HG03460 (cell line): ENCODE measurements around the gene SH3BP4.

Experiments used
- ATAC-seq: cut with Tn5 transposase; IDR thresholded peaks from one replicate; pipeline ENCODE4 v1.9.1; 2021; ENCODE audit not compliant: unreplicated experiment

Gene SH3BP4

DNA sequence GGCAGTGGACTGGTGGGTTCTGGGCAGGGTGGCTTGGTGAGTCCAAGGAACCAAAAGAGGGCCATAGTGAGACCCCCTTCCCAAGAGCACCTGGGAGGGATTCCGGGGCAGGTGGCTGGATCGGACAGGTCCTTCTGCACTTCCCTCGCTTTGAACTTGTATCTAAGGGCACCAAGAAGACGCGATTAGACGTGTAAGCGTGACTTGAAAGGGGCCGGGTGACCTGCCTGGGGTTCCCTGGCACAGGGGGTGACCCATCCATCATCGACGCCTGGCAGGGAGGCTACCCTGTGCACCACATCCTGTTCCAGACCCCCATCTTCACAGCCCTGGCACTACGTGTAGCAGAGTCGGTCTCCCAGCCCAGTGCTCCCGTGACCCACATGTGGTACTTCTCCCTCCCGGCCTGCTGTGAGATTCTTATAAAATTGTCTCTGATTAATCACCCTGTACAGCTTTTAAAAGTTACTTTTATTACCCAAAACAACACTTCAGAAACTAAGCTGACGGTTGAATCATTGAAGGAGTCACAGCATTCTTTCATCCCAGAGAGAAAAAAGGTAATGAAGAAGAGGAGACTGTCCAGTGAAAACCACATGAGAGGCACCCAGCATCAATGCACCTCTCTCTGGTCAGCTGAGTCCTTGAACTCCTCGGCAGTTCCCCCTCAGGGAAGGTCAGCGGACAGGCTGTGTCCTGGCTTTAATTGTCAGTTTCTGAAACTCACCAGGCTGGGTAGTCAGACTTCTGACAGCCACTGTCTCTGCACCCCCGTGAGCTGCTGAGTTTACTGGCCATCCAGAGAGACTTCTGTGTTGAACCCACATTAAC lies 13.0 kb downstream of the SH3BP4 start:
- no peak for ATAC-seq

DNA sequence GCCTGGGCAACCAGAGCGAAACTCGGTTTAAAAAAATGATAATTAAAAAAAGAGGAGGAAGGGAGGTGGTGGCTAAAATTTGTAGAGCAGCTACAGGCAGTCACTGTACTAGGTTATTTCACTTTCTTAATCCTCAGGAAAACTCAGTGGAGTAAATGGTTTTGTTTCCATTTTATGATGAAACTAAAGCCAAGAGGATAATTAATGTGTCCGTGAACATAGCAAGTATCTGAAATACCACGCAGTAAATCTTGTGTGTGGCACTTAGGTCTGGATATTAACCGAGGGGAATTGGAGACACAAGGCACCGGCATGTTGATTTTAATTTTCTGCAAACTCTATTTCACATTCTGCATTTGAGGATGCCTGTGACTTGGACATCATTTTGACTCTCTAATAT lies 14.5 kb downstream of the SH3BP4 start:
- ATAC-seq, result no peak

DNA sequence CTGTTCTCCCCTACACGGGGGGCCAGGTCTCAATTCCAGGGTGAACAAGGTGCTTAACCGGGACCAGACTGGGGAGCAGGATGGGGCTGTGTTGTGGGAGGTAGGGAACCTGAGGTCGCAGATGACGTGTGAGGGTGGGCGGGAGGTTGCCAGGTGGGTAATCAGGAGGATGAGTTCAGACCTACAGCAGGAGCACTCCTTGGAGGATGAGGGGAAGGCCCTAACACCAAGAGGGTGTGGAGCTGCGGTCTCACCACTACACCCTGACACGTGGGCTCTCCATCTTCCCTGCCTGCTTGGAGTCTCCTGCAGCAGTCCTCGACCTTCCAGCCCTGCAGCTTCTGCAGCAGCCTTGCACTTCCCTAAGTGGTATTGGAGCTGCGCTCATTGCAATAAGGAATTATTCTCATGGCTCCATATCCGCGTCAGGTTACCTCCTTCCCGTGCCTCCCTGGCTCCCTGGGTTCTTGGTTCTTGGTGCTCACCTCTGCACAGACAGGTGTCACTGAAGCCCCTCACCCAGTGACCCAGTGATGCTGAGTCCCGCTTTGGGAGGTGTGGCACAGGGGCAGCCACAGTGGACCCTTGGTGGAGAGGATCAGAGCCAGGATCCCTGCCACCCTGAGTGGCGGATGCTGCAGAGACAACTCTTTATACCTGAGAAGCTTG lies 15.5 kb downstream of the SH3BP4 start:
- ATAC-seq, result no peak

DNA sequence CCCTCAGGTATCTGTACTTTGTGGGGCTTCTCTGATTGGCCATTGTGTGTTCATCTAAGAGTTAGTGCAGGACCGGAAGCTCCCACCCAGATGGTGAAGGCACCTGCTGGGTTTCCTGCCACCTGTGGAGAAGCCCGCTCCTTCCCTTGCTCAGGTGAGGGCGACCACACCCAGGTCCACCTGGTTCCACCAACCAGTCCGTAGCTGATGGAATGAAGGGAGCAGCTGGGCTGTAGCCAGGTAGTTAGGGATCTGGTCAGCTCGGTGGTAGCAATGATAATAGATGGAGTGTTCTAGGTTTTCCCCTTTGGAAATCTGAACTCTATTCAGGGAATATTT lies 16.0 kb downstream of the SH3BP4 start:
- ATAC-seq, result no peak

DNA sequence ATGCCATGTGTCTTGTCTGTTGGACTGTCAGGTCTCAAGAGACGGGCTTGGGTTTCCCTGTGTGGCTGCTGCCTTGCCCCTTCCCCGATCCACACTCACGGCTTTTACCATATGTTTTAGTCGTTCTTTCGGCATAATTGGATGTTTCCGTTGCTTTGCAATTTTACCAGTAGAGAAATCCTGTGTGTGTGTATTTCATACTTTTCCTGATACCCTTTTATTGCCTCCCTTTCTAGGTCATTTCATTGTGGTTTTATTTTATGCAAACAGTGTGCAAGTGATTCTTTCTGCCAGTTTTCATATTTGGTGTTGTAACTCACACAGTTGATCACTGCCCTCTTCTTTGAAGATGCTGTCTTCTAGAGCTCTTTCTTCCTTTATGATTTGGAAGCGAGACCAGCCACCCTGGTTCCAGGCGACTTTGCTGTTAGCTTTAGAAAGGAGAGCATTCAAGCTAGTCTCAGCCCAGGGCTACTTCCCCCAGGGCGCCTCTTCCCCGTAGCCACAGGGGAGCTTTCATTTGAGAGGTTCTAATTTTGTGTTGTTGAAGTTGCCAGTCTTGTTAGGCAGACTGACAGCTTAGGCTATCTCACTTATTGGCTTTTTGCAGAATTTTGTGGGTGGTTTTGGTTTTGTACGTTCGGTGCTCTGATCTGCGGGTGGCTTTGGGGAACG lies 17.0 kb downstream of the SH3BP4 start:
- ATAC-seq, result no peak

DNA sequence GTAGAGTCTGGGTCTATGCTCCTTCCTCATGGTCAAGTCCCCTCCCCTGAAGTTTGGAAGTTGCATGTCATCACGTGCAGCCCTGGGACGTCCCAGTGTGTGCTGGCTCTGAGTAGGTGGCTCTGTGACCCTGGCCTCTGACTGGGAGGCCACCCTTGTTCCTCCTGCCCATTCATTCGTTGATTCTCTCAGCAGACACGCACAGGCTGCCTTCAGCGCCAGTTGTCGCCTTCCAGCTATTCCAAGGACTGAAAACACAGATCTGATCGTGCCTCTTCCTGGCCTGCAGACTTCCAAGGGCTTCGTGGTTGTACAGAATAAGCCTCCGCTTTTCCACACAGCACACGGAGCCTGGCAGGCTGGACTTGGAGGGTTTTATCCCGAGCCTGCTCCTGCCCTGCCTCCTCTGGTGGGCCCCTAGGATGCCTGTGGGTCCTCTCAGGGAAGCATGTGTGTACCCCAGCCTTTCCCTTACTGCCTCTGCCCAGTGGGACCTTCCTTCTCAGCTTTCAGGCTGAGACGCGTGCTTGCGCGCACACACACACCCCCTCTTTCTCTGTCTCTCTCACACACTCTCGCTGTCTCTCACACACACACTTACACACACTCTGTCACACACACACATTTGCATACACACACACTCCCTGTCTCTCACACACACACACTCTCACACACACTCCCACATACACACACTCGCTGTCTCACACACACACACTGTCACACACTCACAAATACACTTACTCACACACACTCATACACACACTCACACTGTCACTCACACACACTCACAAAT lies 17.7 kb downstream of the SH3BP4 start:
- ATAC-seq, result no peak

DNA sequence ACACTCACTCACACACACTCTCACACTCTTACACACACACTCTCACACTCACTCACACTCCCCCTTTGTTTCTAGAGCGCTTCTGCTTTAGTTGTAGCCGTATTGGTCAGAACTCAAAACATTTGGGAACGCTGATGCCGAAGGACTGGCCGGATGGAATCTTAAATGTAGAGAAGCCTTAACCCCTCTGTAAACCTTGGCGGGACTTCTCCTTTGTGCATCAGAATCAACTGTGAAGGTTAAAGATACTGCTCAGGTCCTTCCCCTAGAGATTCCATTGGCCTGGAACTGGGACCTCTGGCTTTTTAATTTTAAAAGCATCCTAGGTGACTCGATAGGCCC lies 18.3 kb downstream of the SH3BP4 start:
- ATAC-seq, result no peak

DNA sequence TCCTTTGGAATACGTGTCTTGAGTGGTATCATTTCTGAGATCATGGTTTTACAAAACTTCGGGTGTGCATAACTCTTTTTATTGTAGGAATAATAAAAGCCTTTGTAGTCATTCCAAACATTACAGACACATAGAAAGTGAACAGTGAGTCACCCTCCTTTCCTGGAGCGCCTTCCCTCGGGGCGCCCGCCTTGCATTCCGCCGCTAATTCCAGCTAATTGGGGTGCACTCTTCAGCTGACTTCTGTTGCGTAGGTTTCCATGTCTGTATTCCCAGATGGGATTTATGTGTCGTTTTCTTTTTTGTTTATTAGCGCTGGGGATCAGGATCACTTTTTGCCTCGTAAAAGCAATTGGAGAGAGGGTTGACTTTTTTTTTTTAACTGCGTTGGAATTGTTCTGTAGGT lies 18.7 kb downstream of the SH3BP4 start:
- no peak for ATAC-seq

DNA sequence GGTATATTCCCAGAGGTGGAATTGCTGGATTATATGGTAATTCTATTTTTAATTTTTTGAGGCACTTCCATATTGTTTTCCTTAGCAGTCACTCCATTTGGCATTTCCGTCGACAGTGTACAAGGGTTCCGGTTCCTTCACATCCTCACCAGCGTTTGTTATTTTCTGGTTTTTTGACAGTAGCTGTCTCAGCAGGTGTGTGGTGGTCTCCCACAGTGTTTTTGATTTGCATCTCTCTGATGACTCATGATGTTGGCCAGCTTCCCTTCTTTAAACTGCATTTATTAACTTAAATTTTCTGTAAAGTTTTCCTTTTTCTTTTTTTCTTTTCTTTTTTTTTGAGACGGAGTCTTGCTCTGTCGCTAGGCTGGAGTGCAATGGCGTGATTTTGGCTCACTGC lies 19.7 kb downstream of the SH3BP4 start:
- ATAC-seq, result no peak

DNA sequence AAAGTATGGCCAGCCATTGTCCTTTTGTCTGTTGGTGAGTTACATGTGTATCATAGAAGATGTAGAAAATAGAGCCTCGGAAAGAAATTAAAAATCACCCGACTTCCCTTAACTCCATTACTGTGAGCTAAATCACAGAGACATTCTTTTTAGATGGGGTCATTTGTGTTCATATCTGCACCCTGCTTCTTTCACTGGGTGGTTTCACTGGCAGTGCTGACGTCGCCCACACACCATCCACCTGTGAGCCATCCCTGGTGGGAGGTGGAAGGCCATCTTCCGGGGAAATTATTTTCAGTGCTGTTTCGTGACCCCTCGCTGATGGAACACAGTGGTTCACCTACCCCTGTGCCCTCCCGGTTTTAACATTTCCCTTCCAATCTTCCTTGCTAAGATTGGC lies 21.2 kb downstream of the SH3BP4 start:
- ATAC-seq, result no peak

DNA sequence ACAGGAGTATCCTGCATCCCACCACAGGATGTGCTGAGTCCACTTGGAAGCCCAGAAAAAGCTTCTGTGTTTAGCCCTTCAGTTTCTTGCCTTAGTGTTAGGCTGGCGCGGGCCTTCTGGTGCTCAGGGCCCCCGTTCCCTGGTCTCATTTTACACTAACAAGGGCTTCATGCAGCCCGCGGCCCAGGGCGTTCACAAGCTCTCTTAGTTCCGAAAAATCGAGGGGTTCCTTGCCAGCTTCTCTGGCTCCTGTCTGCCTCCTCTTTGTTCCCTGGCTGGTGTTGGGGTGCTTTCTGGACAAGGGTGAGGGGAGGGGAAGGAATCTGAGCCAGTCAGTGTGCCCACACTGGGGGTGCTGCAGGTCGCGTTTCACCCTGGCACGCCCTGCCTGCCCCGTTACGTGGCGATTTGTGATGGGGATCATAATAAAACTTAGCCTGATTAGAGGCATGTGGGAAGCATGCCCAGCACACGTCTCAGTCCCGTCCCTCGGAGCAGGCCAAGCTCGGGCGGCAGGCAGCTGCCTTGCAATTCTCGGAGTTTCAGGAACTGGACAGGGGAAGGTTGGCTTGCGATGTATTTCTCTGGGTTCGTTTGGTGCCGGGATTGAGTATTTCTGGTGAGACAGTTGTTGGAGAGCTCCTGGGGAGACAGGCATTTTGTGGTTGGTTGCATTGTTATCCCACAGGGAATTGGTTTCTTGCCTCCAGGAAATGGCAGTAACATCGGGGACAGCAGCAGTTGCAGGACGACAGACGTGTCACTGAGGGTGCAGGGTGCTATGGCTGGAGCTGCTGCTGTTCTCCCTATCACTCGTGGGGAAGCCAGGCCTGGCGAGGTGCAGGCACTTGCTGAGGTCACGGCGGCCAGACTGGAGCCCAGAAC lies 22.9 kb downstream of the SH3BP4 start:
- no peak for ATAC-seq

DNA sequence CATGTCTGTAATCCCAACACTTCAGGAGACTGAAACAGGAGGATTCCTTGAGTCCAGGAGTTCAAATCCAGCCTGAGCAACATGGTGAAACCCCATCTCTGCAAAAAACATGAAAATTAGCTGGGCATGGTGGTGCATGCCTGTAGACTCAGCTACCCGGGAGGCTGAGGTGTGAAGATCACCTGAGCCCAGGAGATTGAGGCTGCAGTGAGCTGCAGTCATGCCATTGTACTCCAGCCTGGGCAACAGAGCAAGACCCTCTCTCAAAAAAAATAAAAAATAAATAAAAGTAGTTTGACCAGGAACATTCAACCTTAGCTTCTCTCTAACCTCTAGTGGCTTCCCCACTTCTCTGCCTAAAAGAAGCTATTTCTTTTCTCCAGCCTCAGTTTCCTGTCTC lies 23.8 kb downstream of the SH3BP4 start:
- no peak for ATAC-seq

DNA sequence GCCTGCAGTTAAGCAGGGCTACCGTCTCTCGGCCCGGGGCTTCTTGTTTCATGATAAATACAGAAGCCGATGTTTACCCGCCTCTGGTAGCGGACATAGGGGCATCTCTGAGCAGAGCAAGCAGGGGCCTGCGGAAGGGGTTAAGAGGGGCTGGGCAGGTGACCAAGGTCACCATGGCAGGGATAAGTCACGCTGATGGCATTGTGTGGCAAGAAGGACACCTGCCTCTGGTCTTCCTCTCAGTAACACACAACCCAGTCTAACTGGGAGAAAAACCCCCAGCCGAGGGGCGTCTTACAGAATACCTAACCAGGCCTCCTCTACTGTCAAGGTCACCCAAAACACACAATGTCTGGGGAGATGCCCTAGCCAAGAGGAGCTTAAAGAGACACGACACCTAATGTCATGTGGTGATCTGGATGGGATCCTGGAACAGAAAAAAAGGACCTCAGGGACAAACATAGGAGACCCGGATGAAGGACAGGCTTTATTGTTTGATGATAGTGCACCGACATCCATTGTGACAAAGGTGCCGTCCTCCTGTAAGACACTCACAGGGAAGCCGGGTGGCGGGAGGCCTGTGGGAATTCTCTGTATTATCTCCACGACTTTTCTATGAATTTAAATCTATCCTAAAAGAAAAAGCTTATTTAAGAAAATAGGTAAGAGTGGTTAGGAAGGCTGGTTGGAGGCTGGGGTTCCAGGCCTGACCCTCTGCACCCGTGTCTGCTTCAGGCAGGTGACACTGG lies 24.8 kb downstream of the SH3BP4 start:
- no peak for ATAC-seq

DNA sequence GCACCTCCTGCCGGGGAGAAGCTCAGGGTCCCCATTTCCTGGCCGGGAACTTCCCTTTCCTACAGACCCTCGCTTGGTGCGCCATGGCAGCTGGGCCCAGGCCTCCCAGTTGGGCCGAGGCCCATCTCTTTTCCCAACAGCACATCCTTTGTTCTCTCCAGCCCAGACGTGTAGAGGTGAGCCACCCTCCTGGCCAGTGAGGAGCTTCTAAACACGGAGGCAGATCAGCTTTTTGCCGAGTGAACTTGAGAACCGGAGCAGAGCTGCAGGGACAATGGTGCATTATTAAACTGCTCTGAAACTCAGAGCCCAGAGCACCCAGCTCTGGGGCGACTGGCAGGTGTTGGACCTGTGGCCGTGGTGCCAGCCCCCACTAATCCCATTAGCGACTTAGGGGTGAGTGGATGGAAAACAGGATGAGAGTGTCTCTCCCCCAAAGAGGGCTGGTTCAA lies 25.4 kb downstream of the SH3BP4 start:
- no peak for ATAC-seq

DNA sequence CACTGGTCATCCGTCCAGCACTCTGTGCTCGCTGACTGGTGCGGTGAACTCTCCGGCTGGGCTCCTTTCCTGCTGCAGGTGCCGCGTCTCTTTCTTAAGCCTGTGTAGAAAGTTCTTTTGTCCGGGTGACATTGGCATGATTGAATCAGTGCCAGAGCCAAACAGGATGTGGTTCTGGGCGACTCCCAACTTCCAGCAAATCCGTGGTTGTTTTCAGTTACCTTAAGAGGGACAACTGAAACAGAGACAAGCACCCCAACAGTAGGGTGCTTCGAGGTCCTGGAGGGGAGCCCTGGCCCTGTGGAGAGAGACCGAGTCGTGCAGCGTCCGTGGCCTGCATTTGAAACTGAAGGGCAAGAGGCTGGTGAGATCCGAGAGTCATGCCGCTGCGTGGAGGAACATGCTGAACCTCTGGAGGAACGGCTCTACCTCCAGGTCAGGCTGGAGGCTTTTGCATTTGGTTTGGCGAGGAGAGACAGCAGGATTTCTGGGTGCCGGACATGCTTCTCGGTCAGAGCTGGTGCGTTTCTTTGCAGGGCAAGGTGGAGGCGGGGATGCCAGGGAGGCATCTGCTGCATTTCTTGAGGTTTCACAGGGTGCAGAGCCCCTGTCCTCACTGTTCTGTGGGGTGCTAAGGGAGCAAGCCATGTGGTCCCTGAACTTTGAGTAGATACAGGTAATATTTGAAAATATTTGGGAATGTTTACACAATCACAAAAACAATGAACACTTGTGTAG lies 26.8 kb downstream of the SH3BP4 start:
- no peak for ATAC-seq

DNA sequence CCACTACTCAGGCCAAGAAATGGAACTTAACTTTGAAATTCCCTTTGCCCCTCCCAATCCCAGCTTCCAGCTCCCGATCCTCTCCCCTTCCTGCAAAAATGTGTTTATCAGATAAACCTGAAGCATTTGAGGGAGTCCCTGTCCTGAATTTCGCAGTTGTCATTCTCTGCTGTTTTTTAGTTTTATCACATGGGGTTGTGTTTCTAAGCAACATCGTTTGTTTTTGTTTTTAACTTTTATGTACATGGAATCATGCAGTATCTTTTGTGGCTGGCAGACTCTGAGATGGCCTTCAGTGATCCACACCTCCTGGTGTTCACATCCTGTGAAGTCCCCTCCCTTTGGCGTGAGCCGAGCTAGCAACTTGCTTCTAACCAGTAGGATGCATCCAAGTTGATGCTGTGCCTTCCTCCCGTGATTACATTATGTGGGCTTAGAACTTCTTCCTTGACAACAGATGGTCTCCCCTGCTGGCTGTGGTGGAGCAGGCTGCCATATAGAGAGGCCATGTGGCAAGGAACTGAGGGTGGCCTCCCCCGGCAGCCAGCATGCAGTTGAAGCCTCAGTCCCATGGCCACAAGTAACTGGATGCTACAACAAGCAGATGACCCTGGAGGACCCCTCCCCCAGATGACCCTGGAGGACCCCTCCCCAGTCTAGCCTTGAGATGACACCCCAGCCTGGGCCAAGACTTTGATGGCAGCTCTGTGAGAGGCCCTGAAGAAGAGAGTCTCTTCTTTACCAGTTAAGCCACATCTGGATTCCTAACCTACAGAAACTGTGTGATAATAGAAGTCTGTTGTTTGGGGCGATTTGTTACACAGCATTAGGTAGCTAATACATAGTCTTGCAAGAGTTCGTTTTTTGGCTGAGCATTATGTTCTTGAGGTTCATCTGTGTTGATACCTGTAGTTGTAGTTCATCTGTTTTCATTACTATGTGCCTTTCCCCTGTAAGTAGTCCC lies 27.7 kb downstream of the SH3BP4 start:
- no peak for ATAC-seq

DNA sequence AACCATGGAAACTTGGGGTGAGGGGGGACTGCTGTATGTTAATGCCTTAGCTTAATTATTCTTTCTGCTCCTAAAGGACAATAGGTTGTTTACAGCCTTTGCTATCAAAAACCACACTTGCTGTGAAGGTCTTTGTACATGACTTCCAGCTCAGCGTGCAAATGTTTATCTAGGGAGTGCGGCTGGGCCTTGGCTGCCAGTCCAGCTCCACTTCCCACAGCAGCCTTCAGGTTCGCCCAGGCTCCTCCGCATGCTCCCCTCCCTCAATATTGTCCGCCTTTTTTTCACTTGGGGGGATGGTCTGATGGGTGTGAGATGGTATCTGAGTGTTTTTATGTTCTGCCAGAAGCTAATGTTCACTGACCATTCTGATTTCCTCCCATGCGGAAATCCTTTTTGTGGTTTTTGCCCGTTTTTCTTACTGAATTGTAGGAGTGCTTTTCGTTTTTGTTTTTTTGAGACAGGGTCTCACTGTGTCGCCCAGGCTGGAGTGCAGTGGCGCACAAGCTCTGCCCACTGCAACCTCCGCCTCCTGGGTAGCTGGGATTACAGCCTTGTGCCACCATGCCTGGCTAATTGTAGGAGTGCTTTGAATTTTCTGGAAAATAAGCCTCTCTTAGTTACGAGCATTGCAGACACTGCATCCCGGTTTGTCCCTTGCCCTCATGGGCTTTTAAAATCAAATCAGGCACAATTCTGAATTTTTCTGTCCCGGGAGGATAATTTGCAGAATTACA lies 28.8 kb downstream of the SH3BP4 start:
- no peak for ATAC-seq
